Measurements from ENCODE around the gene FAM118B. TPM values are rescaled to one million over a fixed set of nuclear protein-coding genes. Genes with fewer than 3 reads are reported as not detected.

FAM118B gene
- total and polyA plus RNA-seq, 2 of the 4 experiments (the other 2 are of a cell fraction), result 20.0 to 27.2 TPM

- BruUV-seq (replicated peaks), result no TSS peak
- Histone ChIP-seq H2AK9ac (replicated peaks; ENCODE audit: low read depth, low read length, poor library complexity) (no peak overlapping the region), H3K9ac (ENCODE audit: low read depth, low read length) (no peak overlapping the region), H3K9me1 (ENCODE audit: insufficient read depth, low read length) (peaks cover 5% of the 10 kb centered on the region; the same call in 1 of the 2 replicates), H3K27ac (ENCODE audit: insufficient read depth, low read length) (no peak overlapping the region), H3K9me3 (ENCODE audit: control insufficient read depth, insufficient read depth, low read length) (no peaks in the 10 kb centered on the region), H4K8ac (ENCODE audit: low read depth in 2 of 2, low read length in 2 of 2) (no peak overlapping the region), H3K4me1 (ENCODE audit: control insufficient read depth, insufficient read depth, low read length) (peaks cover 3% of the 10 kb centered on the region; the same call in 1 of the 2 replicates), H2AK5ac (ENCODE audit: low read depth, low read length) (no peak overlapping the region), H3K18ac (ENCODE audit: low read depth, low read length) (no peak overlapping the region), H3K4me2 (ENCODE audit: low read depth, low read length) (peak overlapping the region; percentile 27; the same call in 1 of the 2 replicates), H2BK120ac (ENCODE audit: low read depth, low read length) (no peak overlapping the region), H2BK20ac (ENCODE audit: low read depth, low read length) (no peak overlapping the region), H4K5ac (ENCODE audit: low read depth, low read length) (no peak overlapping the region), H3K36me3 (ENCODE audit: control insufficient read depth, insufficient read depth, low read length) (peaks cover 3% of the 10 kb centered on the region), H2BK15ac (ENCODE audit: low read depth, low read length) (no peak overlapping the region), H3K4me3 (ENCODE audit: insufficient read depth, low read depth, low read length) (no peak overlapping the region), H3K4ac (ENCODE audit: low read depth, low read length) (no peak overlapping the region), H3K56ac (ENCODE audit: extremely low read depth, insufficient read depth, low read length) (no peak overlapping the region), H4K20me1 (ENCODE audit: insufficient read depth, low read length) (no peaks in the 10 kb centered on the region), H3K79me1 (ENCODE audit: low read depth in 1 of 2, low read length in 2 of 2) (peaks cover 4 to 30% of the 10 kb centered on the region in 2 experiments), H3K27me3 (ENCODE audit: control insufficient read depth, insufficient read depth, low read length) (no peaks in the 10 kb centered on the region), H3K14ac (replicated peaks; ENCODE audit: low read depth, low read length) (no peak overlapping the region), H3K23ac (ENCODE audit: low read depth, low read length) (no peak overlapping the region), H4K91ac (ENCODE audit: insufficient read depth, low read depth, low read length) (no peak overlapping the region), H2BK5ac (ENCODE audit: low read depth, low read length, poor library complexity, severe bottlenecking) (no peak overlapping the region), H2AFZ (replicated peaks; ENCODE audit: low read length, poor library complexity) (no peak overlapping the region)
- CTCF ChIA-PET, result no interaction called here
- ATAC-seq (ENCODE audit: low read depth), result peak; percentile 35
- in situ Hi-C loops (cut with MboI; ENCODE audit: low sequenced_read_pairs) (no loop called here), dilution Hi-C loops (cut with HindIII; ENCODE audit: low sequenced_read_pairs, unreplicated experiment) (no loop called here), intact Hi-C loops (cut with micrococcal nuclease) (no loop called here)
- DNase-seq, result peak; percentile 96
- POLR2A ChIA-PET (ENCODE audit: unreplicated experiment), result no interaction called here
- TF ChIP-seq, protein P1, sequence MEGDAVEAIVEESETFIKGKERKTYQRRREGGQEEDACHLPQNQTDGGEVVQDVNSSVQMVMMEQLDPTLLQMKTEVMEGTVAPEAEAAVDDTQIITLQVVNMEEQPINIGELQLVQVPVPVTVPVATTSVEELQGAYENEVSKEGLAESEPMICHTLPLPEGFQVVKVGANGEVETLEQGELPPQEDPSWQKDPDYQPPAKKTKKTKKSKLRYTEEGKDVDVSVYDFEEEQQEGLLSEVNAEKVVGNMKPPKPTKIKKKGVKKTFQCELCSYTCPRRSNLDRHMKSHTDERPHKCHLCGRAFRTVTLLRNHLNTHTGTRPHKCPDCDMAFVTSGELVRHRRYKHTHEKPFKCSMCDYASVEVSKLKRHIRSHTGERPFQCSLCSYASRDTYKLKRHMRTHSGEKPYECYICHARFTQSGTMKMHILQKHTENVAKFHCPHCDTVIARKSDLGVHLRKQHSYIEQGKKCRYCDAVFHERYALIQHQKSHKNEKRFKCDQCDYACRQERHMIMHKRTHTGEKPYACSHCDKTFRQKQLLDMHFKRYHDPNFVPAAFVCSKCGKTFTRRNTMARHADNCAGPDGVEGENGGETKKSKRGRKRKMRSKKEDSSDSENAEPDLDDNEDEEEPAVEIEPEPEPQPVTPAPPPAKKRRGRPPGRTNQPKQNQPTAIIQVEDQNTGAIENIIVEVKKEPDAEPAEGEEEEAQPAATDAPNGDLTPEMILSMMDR (conservative IDR thresholded peaks at IDR 0.05; ENCODE audit: low read depth, low read length), result no peak
- TF ChIP-seq FOS (IDR thresholded peaks at IDR 0.05; ENCODE audit: low read depth, low read length), result peak; percentile 22; the same call in 1 of the 2 replicates
- TF ChIP-seq MAFK (IDR thresholded peaks at IDR 0.05; ENCODE audit: low read depth, low read length), result peak; percentile 19
- no CpG with 5 or more reads among the region's 6 CpGs for WGBS, 2 experiments (ENCODE audit: extremely low coverage in 2 of 2, insufficient read length in 1 of 2)
These were observed 73.2 kb downstream of the FAM118B start for GRCh38 chr11:126284829-126285228.
